Measurements from ENCODE around the gene AMBRA1. TPM values are rescaled to one million over a fixed set of nuclear protein-coding genes. Genes with fewer than 3 reads are reported as not detected.
A peak's percentile ranks its signal among the peaks of the same experiment; 100 is the strongest.

AMBRA1 gene
- total RNA-seq, 1 experiment from 2014 or later: 15.8 TPM

- Histone ChIP-seq H3K4me3 (ENCODE audit: low read length) (no peak overlapping the region), H3F3A (ENCODE audit: low read length, unreplicated experiment) (no peaks in the 10 kb centered on the region), H3K9me2 (replicated peaks; ENCODE audit: low read length) (no peaks in the 10 kb centered on the region), H3K27ac (ENCODE audit: low read length) (no peak overlapping the region), H3K9ac (ENCODE audit: low read length) (no peak overlapping the region), H3K36me3 (ENCODE audit: low read depth, low read length) (peaks cover 5% of the 10 kb centered on the region; the same call in 1 of the 2 replicates), H4K20me1 (ENCODE audit: low read length) (no peaks in the 10 kb centered on the region), H3K79me2 (ENCODE audit: low read length) (peaks cover 12% of the 10 kb centered on the region), H3K4me2 (ENCODE audit: low read length) (no peak overlapping the region), H3K4me1 (ENCODE audit: insufficient read depth, low read length) (peaks cover 26% of the 10 kb centered on the region), H3K27me3 (ENCODE audit: low read length) (no peaks in the 10 kb centered on the region), H2AFZ (ENCODE audit: low read length) (no peak overlapping the region), H3K9me3 (ENCODE audit: low read length) (no peaks in the 10 kb centered on the region)
- intact Hi-C loops (cut with micrococcal nuclease): loop anchor here (5.0 kb wide), 1 partner anchor 119 kb away; no protein-coding TSS in a partner anchor
- no TSS peak for BruUV-seq (replicated peaks)
- ATAC-seq (no peak), DNase-seq (no peak)
- ChIA-PET POLR2A (ENCODE audit: unreplicated experiment) (no interaction called here), CTCF (no interaction called here)
- TF ChIP-seq EZH2 (IDR thresholded peaks at IDR 0.05; ENCODE audit: low read length, unreplicated experiment) (no peak), CTCF (conservative IDR thresholded peaks at IDR 0.05; ENCODE audit: low read depth, low read length) (no peak), EZH2phosphoT487 (IDR thresholded peaks at IDR 0.05; ENCODE audit: borderline replicate concordance, low read length) (no peak)
Observed at GRCh38 chr11:46366661-46367161, 227.1 kb downstream of the AMBRA1 start.

DNA sequence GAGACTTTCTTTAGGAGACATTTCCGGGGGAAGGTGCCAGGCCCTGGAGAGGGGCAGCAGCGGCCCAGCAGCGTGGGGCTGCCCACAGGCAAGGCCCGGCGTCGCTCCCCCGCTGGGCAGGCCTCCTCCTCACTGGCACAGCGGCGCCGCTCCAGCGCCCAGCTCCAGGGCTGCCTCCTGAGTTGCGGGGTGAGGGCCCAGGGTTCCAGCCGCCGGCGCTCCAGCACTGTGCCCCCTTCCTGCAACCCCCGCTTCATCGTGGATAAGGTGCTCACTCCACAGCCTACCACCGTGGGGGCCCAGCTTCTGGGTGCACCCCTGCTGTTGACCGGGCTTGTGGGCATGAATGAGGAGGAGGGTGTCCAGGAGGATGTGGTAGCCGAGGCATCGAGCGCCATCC lies 227.6 kb downstream of the AMBRA1 start:
- Histone ChIP-seq H3K4me2 (ENCODE audit: low read length) (no peak overlapping the region), H4K20me1 (ENCODE audit: low read length) (no peaks in the 10 kb centered on the region), H2AFZ (ENCODE audit: low read length) (no peak overlapping the region), H3K27me3 (ENCODE audit: low read length) (no peaks in the 10 kb centered on the region), H3K27ac (ENCODE audit: low read length) (no peak overlapping the region), H3K79me2 (ENCODE audit: low read length) (peaks cover 12% of the 10 kb centered on the region), H3K9me2 (replicated peaks; ENCODE audit: low read length) (no peaks in the 10 kb centered on the region), H3K4me1 (ENCODE audit: insufficient read depth, low read length) (peaks cover 26% of the 10 kb centered on the region), H3K9ac (ENCODE audit: low read length) (no peak overlapping the region), H3K4me3 (ENCODE audit: low read length) (no peak overlapping the region), H3K9me3 (ENCODE audit: low read length) (no peaks in the 10 kb centered on the region), H3F3A (ENCODE audit: low read length, unreplicated experiment) (no peaks in the 10 kb centered on the region), H3K36me3 (ENCODE audit: low read depth, low read length) (peaks cover 5% of the 10 kb centered on the region; the same call in 1 of the 2 replicates)
- DNase-seq: no peak
- POLR2A ChIA-PET (ENCODE audit: unreplicated experiment): no interaction called here
- CTCF ChIA-PET: no interaction called here
- intact Hi-C loops (cut with micrococcal nuclease): loop anchor here (5.0 kb wide), 1 partner anchor 119 kb away; no protein-coding TSS in a partner anchor
- ATAC-seq: no peak
- TF ChIP-seq CTCF (conservative IDR thresholded peaks at IDR 0.05; ENCODE audit: low read depth, low read length) (no peak), EZH2 (IDR thresholded peaks at IDR 0.05; ENCODE audit: low read length, unreplicated experiment) (no peak), EZH2phosphoT487 (IDR thresholded peaks at IDR 0.05; ENCODE audit: borderline replicate concordance, low read length) (no peak)
- no TSS peak for BruUV-seq (replicated peaks)

- BruUV-seq (replicated peaks): no TSS peak
- Histone ChIP-seq H3K9me3 (ENCODE audit: low read length) (no peaks in the 10 kb centered on the region), H3K79me2 (ENCODE audit: low read length) (peaks cover 18% of the 10 kb centered on the region), H4K20me1 (ENCODE audit: low read length) (no peaks in the 10 kb centered on the region), H3K4me2 (ENCODE audit: low read length) (no peak overlapping the region), H3K9me2 (replicated peaks; ENCODE audit: low read length) (no peaks in the 10 kb centered on the region), H3K27me3 (ENCODE audit: low read length) (no peaks in the 10 kb centered on the region), H3K4me1 (ENCODE audit: insufficient read depth, low read length) (peaks cover 26% of the 10 kb centered on the region), H3K4me3 (ENCODE audit: low read length) (no peak overlapping the region), H3K27ac (ENCODE audit: low read length) (peak overlapping the region; percentile 97; the same call in 1 of the 2 replicates), H3F3A (ENCODE audit: low read length, unreplicated experiment) (no peaks in the 10 kb centered on the region), H2AFZ (ENCODE audit: low read length) (no peak overlapping the region), H3K9ac (ENCODE audit: low read length) (no peak overlapping the region), H3K36me3 (ENCODE audit: low read depth, low read length) (peaks cover 2% of the 10 kb centered on the region; the same call in 1 of the 2 replicates)
- TF ChIP-seq CTCF (conservative IDR thresholded peaks at IDR 0.05; ENCODE audit: low read depth, low read length) (no peak), EZH2 (IDR thresholded peaks at IDR 0.05; ENCODE audit: low read length, unreplicated experiment) (no peak), EZH2phosphoT487 (IDR thresholded peaks at IDR 0.05; ENCODE audit: borderline replicate concordance, low read length) (no peak)
- intact Hi-C loops (cut with micrococcal nuclease): loop anchor here (5.0 kb wide), 1 partner anchor 117 kb away; no protein-coding TSS in a partner anchor
- DNase-seq: no peak
- CTCF ChIA-PET: no interaction called here
- no peak for ATAC-seq
- POLR2A ChIA-PET (ENCODE audit: unreplicated experiment): no interaction called here
Observed at GRCh38 chr11:46364791-46365190, 229.0 kb downstream of the AMBRA1 start.
